ENCODE results near the gene POLG. TPM values are rescaled to one million over a fixed set of nuclear protein-coding genes. Genes with fewer than 3 reads are reported as not detected.
A peak's percentile ranks its signal among the peaks of the same experiment; 100 is the strongest.

Gene POLG
- total RNA-seq, result 84.7 TPM

DNA sequence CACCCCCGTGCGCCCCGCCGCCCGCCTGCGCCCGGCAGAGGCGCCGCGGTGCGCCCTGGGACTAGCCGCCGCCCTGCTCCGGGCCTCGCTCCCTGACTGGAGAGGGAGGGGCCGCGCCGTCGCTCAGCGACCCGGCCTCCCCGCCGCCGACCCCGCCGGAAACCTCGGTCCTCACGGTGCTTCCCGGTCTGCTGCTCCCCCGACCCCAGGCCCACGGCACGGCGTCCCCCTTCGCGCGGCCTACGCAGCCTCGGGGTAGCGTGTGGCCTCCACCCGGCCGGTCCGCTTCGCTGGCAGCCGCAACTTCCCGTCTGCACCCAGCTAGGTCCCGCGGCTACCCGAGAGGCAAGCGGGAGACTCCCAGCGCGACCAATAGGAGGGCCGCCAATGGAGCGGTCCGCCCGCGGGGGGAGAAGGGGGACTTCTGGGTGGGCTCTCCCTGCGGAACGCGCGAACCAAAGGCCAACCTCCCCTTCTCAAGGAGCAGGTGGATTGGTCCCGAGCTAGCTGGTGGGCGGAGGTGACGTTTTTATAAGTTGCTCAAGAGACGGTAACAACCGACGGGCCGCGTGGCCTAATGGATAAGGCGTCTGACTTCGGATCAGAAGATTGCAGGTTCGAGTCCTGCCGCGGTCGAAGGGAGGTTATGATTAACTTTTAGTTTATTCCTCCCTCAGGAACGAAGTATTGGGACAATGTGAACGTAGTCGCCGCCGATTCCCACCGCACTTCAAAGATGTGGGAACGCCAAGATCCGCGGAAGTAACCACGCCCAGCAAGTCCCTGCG, at the start of gene POLG:
POLG (minus strand) TSS at position 315 of the 788 bp plus-strand sequence. CDS start 1,070 bp downstream, outside the sequence.
- H3K9me3 ChIP-seq (ENCODE audit: low read depth, low read length), result no peaks in the 10 kb centered on the region
- H3K4me1 ChIP-seq (ENCODE audit: insufficient read depth, low read length), result peaks cover 53% of the 10 kb centered on the region
- H3K4me3 ChIP-seq (ENCODE audit: low read length), result peak within 1 kb of the TSS; percentile 82
- H3K27me3 ChIP-seq (ENCODE audit: insufficient read depth, low read length), result no peaks in the 10 kb centered on the region

DNA sequence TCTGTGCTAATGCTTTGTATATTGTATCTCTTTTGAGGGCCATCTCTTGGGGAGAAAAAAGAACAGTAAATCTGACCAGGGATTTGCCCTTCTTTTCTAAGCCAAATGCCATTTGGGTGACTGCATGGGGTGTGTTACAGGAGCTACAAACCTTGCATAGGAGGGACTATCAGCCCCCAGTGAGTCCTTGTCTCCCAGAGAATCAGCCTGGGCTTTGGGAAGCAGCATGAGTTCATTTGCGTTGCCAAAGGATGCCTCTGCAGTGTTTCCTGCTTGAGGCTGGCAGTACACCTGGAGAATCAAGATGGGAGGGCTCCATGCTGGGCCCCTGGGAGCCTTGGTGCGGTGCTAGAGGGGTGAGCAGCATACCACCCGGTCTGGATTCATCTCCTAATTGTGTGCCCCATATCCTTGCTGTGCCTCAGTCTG, 49.6 kb upstream of the POLG start:
- Histone ChIP-seq H3K27me3 (ENCODE audit: insufficient read depth, low read length) (peaks cover 31% of the 10 kb centered on the region), H3K9me3 (ENCODE audit: low read depth, low read length) (no peaks in the 10 kb centered on the region), H3K4me1 (ENCODE audit: insufficient read depth, low read length) (peaks cover 11% of the 10 kb centered on the region), H3K4me3 (ENCODE audit: low read length) (no peak overlapping the region)

DNA sequence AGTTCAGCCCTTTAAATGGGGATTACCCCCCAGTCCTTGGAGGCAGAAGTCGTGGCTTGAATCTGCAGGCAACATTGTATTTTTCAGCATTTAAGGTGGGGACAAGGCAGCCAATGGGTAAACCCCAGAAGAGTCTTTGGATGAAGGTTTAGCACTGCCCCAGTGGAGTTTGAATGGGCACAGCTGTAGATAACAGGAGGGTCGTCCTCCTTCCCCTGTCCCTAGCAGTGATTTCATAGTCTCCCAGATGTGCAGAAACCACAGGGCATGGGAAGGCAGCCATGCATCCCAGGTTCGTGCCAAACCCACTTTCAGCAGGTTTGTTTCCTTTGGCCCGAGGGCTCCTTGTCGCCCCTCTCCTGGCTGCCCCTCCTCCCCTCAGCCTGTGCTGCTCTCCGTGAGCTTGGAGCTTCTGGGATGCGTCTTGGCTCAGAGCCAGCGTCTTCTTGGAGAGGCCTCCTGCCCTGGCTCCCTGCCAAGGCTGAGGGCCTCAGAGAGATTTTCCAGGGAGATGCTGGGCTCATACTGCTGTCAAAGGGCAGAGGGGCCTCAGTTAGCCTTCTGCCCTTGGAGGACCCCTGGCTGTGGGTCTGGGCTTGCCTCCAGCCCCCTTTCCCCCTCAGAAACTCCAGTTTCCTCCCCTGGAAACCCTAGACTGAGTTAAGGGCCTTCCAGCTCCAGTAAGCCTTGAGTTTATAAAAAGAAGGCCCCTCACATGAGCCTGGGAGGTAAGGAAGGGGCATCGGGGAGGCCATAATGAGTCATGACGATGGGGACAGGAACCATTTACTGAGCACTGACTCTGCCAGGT, 48.9 kb upstream of the POLG start:
- Histone ChIP-seq H3K27me3 (ENCODE audit: insufficient read depth, low read length) (peaks cover 35% of the 10 kb centered on the region), H3K4me3 (ENCODE audit: low read length) (no peak overlapping the region), H3K4me1 (ENCODE audit: insufficient read depth, low read length) (peaks cover 17% of the 10 kb centered on the region), H3K9me3 (ENCODE audit: low read depth, low read length) (no peaks in the 10 kb centered on the region)

DNA sequence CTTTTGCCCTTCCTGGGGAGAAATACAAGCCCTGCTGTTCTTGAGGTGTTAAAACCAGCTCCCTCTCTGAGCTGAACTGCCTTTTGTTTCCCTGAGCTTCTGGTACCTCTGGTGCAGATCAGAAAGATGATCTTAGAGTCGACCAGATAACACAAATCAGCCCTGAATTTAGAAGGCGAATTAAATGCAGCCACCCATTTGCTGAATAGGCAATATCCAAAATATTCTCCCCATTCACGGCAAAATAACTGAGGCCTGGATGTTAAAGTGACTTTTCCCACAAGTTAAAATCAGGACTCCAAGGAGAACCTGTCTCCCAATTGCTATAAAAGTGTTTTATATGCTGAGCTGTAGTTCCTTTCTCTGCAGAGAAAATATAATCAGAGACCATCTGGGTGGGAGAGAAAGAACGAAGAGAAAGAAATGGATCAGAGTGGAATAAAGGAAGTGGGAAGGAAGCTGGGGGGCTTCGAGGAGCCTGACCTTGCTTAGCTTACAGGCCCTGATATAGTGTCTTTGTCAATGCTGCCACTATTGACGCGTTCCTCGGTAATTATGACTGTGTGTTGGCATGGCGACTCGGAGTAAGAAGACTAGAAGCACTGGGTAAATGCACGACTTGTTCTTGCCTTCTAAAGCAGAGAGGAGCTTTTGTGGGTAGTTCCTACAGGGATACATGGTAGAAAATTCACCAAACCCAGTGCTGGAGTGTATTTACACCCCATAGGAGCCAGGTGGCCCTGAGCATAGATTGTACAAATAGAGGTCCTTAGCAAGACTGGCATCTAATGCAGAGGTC, 47.5 kb upstream of the POLG start:
- Histone ChIP-seq H3K4me3 (ENCODE audit: low read length) (no peak overlapping the region), H3K4me1 (ENCODE audit: insufficient read depth, low read length) (peaks cover 25% of the 10 kb centered on the region), H3K27me3 (ENCODE audit: insufficient read depth, low read length) (peaks cover 50% of the 10 kb centered on the region), H3K9me3 (ENCODE audit: low read depth, low read length) (no peaks in the 10 kb centered on the region)

DNA sequence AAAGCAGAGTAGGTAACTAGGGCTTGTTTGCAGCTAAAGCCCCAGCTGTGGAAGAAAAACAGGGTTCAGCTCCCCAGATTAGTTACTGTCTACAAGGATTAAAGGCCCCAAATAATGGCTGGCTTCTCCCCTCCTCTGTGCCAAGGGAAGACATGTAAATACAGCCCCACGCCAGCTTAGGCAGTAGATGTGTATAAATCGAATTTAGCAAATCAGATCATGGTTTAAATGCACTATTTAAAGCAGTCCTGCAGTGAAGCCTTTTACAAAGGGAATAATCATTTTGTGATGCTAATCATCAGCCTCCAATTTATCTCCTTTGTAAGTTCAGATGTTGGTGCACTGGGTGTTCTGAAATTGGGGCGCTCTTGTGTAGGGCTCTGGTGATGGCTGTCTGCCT, 46.7 kb upstream of the POLG start:
- Histone ChIP-seq H3K27me3 (ENCODE audit: insufficient read depth, low read length) (peaks cover 58% of the 10 kb centered on the region), H3K9me3 (ENCODE audit: low read depth, low read length) (no peaks in the 10 kb centered on the region), H3K4me3 (ENCODE audit: low read length) (no peak overlapping the region), H3K4me1 (ENCODE audit: insufficient read depth, low read length) (peaks cover 24% of the 10 kb centered on the region)

DNA sequence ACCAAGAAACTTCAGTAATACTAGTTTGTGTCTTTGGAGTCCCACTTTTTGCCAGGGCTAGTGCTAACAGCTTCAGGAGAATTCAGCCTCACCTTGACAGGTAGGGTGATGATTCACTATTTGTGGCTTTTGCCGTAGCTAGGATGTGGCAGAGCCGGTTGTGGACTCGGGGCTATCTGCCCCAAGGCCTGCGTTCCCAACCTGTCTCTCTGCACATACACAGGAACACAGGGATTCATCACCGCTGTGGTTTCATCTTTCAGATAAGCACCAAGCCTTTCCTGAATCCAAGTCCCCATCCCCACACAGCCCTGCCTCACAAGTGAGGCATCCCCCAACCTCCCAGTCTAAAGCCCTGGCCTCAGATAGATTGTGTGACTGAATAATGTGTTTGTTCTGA, 45.2 kb upstream of the POLG start:
- Histone ChIP-seq H3K4me3 (ENCODE audit: low read length) (no peak overlapping the region), H3K27me3 (ENCODE audit: insufficient read depth, low read length) (peaks cover 71% of the 10 kb centered on the region), H3K9me3 (ENCODE audit: low read depth, low read length) (no peaks in the 10 kb centered on the region), H3K4me1 (ENCODE audit: insufficient read depth, low read length) (peaks cover 19% of the 10 kb centered on the region)

DNA sequence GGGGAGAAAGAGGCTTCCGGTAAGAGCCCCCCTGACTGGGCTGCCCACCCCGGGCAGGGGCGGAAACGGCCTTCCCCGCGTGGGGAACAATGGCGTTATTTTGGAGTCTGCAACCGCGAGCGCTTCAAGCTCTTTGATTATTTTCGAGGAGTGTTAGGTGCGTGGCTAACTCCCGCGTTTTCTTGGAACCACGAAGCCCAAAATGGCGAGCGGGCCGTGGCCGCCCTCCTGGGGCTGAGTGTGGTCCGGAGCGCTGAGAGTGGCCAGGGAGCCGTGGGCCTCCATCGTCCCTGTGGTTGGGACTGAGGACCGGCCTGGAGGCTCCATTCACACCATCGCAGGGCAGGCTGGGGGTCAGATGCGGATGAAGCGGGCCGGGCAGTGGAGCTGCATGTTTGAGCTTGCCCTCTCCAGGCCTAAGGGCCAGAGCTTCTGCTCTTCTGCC, 44.6 kb upstream of the POLG start:
- Histone ChIP-seq H3K4me3 (ENCODE audit: low read length) (peak overlapping the region; percentile 30), H3K9me3 (ENCODE audit: low read depth, low read length) (no peaks in the 10 kb centered on the region), H3K27me3 (ENCODE audit: insufficient read depth, low read length) (peaks cover 76% of the 10 kb centered on the region), H3K4me1 (ENCODE audit: insufficient read depth, low read length) (peaks cover 19% of the 10 kb centered on the region)

DNA sequence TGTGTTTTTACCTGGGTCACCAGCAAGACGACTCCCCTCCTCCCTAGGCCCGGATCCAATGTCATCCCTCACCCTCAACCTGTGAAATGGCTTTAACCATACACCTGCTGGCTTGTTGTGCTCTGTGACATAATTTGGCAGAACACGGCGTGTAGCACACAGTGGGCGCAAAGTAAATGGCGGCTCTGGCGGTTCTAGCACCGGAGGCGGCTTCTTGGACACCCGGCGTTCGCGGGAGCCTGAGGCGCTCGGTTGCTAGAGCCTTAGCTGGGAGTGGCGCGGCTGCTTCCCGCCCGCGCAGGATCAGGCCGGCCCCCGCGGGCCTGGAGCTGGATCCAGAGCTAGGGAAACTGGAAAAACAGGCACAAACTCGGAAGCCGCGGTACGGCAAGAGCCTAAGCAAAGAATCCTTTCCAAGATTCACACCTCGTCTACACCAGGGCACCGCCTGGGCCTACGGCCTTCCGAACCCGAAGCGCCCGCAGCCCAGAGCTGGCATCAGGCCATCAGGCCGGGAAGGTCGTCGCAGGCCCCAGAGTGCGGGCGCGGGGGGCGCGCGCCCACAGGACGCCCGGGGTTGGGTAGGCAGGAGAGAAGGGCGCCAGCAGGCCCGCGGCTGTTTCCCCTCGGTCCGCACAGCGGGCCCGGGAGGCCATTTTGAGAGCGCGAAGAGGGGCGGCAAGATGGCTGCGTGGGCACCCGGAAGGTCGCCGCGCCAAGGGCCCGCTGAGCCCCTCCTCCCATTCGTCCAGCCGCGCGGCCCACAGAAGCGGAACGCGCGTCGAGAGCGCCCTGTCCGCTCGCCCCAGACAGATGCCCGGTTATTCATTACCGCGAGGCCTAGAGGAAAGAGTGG, 43.9 kb upstream of the POLG start:
- peaks cover 84% of the 10 kb centered on the region for H3K27me3 ChIP-seq (ENCODE audit: insufficient read depth, low read length)
- H3K4me3 ChIP-seq (ENCODE audit: low read length), result peak overlapping the region; percentile 30
- peaks cover 19% of the 10 kb centered on the region for H3K4me1 ChIP-seq (ENCODE audit: insufficient read depth, low read length)
- no peaks in the 10 kb centered on the region for H3K9me3 ChIP-seq (ENCODE audit: low read depth, low read length)

DNA sequence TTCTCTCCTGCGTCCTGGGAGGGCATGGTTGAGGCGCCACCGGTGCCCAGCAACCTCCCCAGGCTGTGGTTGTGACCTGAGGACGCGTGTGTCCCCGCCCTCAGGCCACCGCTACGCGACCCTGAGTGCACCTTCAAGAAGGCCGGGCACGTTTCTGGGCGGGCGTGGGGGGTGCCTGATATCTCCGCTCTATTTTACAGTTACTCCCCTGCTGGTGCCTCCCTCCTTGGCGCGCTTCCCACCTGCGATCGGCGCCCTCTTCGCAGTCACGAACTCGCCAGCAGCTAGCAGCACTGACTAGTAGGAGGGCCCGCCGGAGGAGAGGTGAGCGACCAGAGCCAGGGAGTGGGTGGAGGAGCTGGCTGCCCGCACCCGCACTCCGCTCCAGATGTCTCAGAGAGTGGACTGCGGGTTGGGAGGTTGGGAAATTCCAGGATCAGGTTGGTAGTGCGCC, 43.2 kb upstream of the POLG start:
- Histone ChIP-seq H3K4me1 (ENCODE audit: insufficient read depth, low read length) (peaks cover 19% of the 10 kb centered on the region), H3K27me3 (ENCODE audit: insufficient read depth, low read length) (peaks cover 90% of the 10 kb centered on the region), H3K4me3 (ENCODE audit: low read length) (peak overlapping the region; percentile 30), H3K9me3 (ENCODE audit: low read depth, low read length) (no peaks in the 10 kb centered on the region)

DNA sequence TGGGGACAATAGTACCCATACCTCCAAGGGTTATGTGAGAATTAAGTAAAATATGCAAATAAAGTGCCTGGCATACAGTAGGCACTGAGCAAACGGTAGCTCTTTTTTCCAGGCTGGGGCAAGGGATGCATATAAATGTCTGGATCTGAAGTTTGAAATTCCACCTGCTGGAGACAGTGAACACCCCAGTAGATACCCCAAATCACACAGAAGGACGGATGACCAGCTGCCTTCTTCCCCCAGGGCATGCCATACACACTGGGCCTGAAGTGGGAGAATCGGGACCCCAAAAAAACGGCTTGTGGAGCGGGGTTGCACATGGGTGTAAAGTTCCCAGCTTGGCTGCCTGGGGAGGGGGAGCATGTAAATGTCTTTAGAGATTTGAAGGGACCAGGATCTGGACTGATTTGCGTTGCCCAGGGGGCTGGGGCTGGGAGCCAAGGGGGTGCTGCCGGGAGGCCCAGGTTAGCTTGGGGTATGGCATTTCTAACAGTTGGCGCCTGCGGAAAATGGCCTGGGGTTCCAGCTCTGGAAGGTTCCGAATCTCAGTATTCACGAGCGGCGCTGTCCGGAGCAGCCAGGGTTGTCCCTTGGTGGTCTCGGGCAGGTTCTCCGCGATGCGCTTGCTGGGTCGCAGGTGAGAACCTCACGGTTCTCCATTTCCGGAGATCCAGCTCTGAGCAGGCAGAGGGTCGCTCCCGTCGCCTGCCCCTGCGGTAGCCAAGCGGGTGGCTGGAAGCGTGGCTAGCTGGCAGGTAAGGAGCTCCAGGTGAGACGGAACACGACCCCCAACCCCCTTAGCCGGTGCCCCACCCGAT, 42.6 kb upstream of the POLG start:
- Histone ChIP-seq H3K4me1 (ENCODE audit: insufficient read depth, low read length) (peaks cover 19% of the 10 kb centered on the region), H3K4me3 (ENCODE audit: low read length) (no peak overlapping the region), H3K27me3 (ENCODE audit: insufficient read depth, low read length) (peaks cover 95% of the 10 kb centered on the region), H3K9me3 (ENCODE audit: low read depth, low read length) (no peaks in the 10 kb centered on the region)

DNA sequence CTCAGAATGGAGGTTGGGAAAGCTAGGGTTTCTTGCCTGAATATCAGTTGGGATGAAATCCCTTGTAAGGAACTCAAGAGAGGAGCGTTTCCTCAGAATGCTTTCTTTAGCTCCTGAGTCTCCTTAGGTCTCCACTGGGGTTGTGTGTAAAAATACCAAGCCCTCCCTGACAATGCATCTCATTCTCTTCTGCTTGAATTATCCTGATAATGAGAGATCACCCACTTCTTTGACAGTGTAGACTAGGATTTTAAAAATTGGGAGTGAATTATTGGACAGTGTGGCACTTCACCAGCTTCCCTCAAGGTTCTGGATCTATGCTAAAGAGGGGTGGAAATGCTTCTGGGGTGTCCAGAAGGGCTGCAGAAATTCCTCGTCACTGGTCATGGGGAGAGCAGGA, 41.8 kb upstream of the POLG start:
- Histone ChIP-seq H3K9me3 (ENCODE audit: low read depth, low read length) (no peaks in the 10 kb centered on the region), H3K4me1 (ENCODE audit: insufficient read depth, low read length) (peaks cover 19% of the 10 kb centered on the region), H3K27me3 (ENCODE audit: insufficient read depth, low read length) (peaks cover 94% of the 10 kb centered on the region), H3K4me3 (ENCODE audit: low read length) (no peak overlapping the region)

DNA sequence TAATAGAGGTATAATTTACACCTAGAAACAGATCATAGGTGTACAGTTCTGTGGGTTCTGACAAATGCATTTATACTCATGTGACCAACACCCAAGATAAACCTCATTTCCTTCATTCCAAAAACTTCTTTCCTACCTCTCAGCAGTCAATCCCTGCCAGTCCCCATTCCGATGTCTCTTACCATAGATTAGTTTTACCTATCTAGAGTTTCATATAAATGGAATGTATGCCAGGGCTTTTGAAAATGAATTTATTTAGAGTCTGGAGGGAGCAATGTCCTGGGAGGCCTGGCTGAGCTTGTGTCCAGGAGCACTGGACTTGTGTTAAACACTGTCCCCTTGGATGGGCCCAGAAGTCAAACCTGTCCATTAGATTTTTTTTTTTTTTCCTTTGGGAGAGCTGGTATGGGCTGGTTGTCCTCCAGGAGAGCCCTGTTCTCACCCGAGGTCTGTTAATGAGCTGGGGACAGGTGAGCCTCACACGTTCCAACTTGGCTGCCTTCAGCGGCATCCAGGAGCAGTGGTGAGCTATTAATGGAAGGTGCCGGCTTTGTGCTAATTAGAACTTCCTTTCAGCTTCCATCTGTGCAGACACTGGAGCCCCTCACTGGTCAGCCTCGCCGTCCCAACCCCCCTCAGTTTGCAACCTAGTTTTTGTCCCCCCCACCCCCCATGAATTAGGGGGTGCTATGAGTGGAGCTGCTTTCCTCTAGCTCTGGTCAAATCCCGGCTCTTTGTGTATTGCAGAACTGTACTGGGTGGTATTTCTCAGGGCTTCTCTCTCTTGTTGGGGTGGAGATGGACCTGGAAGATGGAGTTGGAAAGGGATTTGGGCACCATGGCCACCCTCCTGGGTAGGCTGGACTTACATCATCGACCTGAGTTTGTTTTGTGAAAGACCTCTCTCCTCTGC, 40.7 kb upstream of the POLG start:
- Histone ChIP-seq H3K4me1 (ENCODE audit: insufficient read depth, low read length) (peaks cover 28% of the 10 kb centered on the region), H3K9me3 (ENCODE audit: low read depth, low read length) (no peaks in the 10 kb centered on the region), H3K4me3 (ENCODE audit: low read length) (no peak overlapping the region), H3K27me3 (ENCODE audit: insufficient read depth, low read length) (peaks cover 93% of the 10 kb centered on the region)

All from mononuclear cell (primary cell).